Measurements from ENCODE around the gene SMIM38. TPM values are rescaled to one million over a fixed set of nuclear protein-coding genes. Genes with fewer than 3 reads are reported as not detected.
"Not testable (repeated sequence)": the region's sequence is repeated elsewhere in the genome, so short reads cannot be mapped to it uniquely, and the experiment has no call there.

SMIM38 gene
- total and polyA plus RNA-seq, 2 donors from 2014 or later, result 0.19 to 0.63 TPM

- Histone ChIP-seq H3K27ac (ENCODE audit: low read depth in 2 of 2, low read length in 2 of 2) (no peak overlapping the region), H3K27me3 (ENCODE audit: control insufficient read depth, insufficient read depth, low read length) (no peaks in the 10 kb centered on the region), H3K9ac (ENCODE audit: low read length in 3 of 3) (no peak overlapping the region), H3K36me3 (ENCODE audit: control insufficient read depth in 2 of 3, insufficient read depth in 3 of 3, low read length in 3 of 3) (no peaks in the 10 kb centered on the region), H3K9me3 (ENCODE audit: control insufficient read depth in 2 of 3, insufficient read depth in 1 of 3, low read length in 3 of 3) (peaks cover 0 to 4% (median 0%) of the 10 kb centered on the region in 3 donors), H3K4me3 (ENCODE audit: low read length in 3 of 3) (no peak overlapping the region), H3K4me1 (ENCODE audit: control insufficient read depth in 2 of 3, insufficient read depth in 2 of 3, low read depth in 1 of 3, low read length in 3 of 3) (peaks cover 0 to 2% (median under 1%) of the 10 kb centered on the region in 3 donors)
- intact Hi-C loops (cut with DNase I), result no loop called here
- no peak for TF ChIP-seq CTCF (IDR thresholded peaks at IDR 0.05; ENCODE audit: borderline replicate concordance, extremely low read depth, insufficient read depth)
- no peak for FAIRE-seq
- DNase-seq, result peak in 1 of 5 donors; percentile 25
These were observed 18.4 kb upstream of the SMIM38 start for GRCh38 chr11:69137151-69137844.

GRCh38 chr11:69138265-69138664 is 17.5 kb upstream of the SMIM38 start:
- TF ChIP-seq CTCF (IDR thresholded peaks at IDR 0.05; ENCODE audit: borderline replicate concordance, extremely low read depth, insufficient read depth), result no peak
- DNase-seq (peak in 1 of 5 donors; percentile 17), FAIRE-seq (no peak)
- Histone ChIP-seq H3K4me1 (ENCODE audit: control insufficient read depth in 2 of 3, insufficient read depth in 2 of 3, low read depth in 1 of 3, low read length in 3 of 3) (peaks cover 0 to 2% (median 0%) of the 10 kb centered on the region in 3 donors), H3K36me3 (ENCODE audit: control insufficient read depth in 2 of 3, insufficient read depth in 3 of 3, low read length in 3 of 3) (no peaks in the 10 kb centered on the region), H3K4me3 (ENCODE audit: low read length in 3 of 3) (no peak overlapping the region), H3K27me3 (ENCODE audit: control insufficient read depth, insufficient read depth, low read length) (no peaks in the 10 kb centered on the region), H3K9ac (ENCODE audit: low read length in 3 of 3) (no peak overlapping the region), H3K27ac (ENCODE audit: low read depth in 2 of 2, low read length in 2 of 2) (no peak overlapping the region), H3K9me3 (ENCODE audit: control insufficient read depth in 2 of 3, insufficient read depth in 1 of 3, low read length in 3 of 3) (peaks cover 0 to 1% (median 0%) of the 10 kb centered on the region in 3 donors)
- intact Hi-C loops (cut with DNase I), result no loop called here

- H3K9ac ChIP-seq (ENCODE audit: low read length in 3 of 3); H3K4me3 ChIP-seq (ENCODE audit: low read length in 3 of 3); intact Hi-C loops (cut with DNase I); H3K27me3 ChIP-seq (ENCODE audit: control insufficient read depth, insufficient read depth, low read length); H3K4me1 ChIP-seq (ENCODE audit: control insufficient read depth in 2 of 3, insufficient read depth in 2 of 3, low read depth in 1 of 3, low read length in 3 of 3); H3K9me3 ChIP-seq (ENCODE audit: control insufficient read depth in 2 of 3, insufficient read depth in 1 of 3, low read length in 3 of 3); H3K27ac ChIP-seq (ENCODE audit: low read depth in 2 of 2, low read length in 2 of 2); FAIRE-seq; H3K36me3 ChIP-seq (ENCODE audit: control insufficient read depth in 2 of 3, insufficient read depth in 3 of 3, low read length in 3 of 3); DNase-seq: not testable (repeated sequence)
These were observed 15.6 kb upstream of the SMIM38 start for GRCh38 chr11:69140161-69140560.

- no peak overlapping the region for H3K27ac ChIP-seq (ENCODE audit: low read depth in 2 of 2, low read length in 2 of 2)
- no peaks in the 10 kb centered on the region for H3K27me3 ChIP-seq (ENCODE audit: control insufficient read depth, insufficient read depth, low read length)
- H3K4me1 ChIP-seq (ENCODE audit: control insufficient read depth in 2 of 3, insufficient read depth in 2 of 3, low read depth in 1 of 3, low read length in 3 of 3), result peaks cover 0 to under 1% (median 0%) of the 10 kb centered on the region in 3 donors
- no peak for TF ChIP-seq CTCF (IDR thresholded peaks at IDR 0.05; ENCODE audit: borderline replicate concordance, extremely low read depth, insufficient read depth)
- H3K9me3 ChIP-seq (ENCODE audit: control insufficient read depth in 2 of 3, insufficient read depth in 1 of 3, low read length in 3 of 3), result no peaks in the 10 kb centered on the region
- intact Hi-C loops (cut with DNase I), result no loop called here
- H3K9ac ChIP-seq (ENCODE audit: low read length in 3 of 3), result no peak overlapping the region
- no peaks in the 10 kb centered on the region for H3K36me3 ChIP-seq (ENCODE audit: control insufficient read depth in 2 of 3, insufficient read depth in 3 of 3, low read length in 3 of 3)
- peak in 1 of 5 donors; percentile 16 for DNase-seq
- H3K4me3 ChIP-seq (ENCODE audit: low read length in 3 of 3), result no peak overlapping the region
- no peak for FAIRE-seq
These were observed 15.1 kb upstream of the SMIM38 start for GRCh38 chr11:69140635-69141034.

All from kidney (tissue), 14 donors.